Chondrocyte (in vitro differentiated cells): ENCODE measurements around the gene COPB1. TPM values are rescaled to one million over a fixed set of nuclear protein-coding genes. Genes with fewer than 3 reads are reported as not detected.
A peak's percentile ranks its signal among the peaks of the same experiment; 100 is the strongest.

Experiments
- DNase-seq: peaks from one replicate; pipeline ENCODE4 v3.0.0; 2021; ENCODE audit warnings: mixed read lengths, low spot score
- H3K27ac Mint-ChIP-seq: one replicate; pipeline ENCODE4 v1.8.0; 2021; ENCODE audit warnings: mild to moderate bottlenecking, moderate library complexity, mixed read lengths; ENCODE audit not compliant: unreplicated experiment
- H3K27me3 Mint-ChIP-seq: 2 replicates; pipeline ENCODE4 v1.8.0; 2021; ENCODE audit warnings: low read depth, mixed read lengths
- H3K36me3 Mint-ChIP-seq: 2 replicates; pipeline ENCODE4 v1.8.0; 2021; ENCODE audit warnings: low read depth, mixed read lengths
- H3K4me1 Mint-ChIP-seq: 2 replicates; pipeline ENCODE4 v1.8.0; 2021; ENCODE audit warnings: low read depth, mild to moderate bottlenecking, mixed read lengths
- H3K4me3 Mint-ChIP-seq: one replicate; pipeline ENCODE4 v1.8.0; 2021; ENCODE audit warnings: mild to moderate bottlenecking, moderate library complexity, mixed read lengths; ENCODE audit not compliant: unreplicated experiment
- H3K9me3 Mint-ChIP-seq: 2 replicates; pipeline ENCODE4 v1.8.0; 2021; ENCODE audit warnings: low read depth, mixed read lengths
- CTCF ChIP-seq: fragments of 200-600 bp; sonication (generic); IDR thresholded peaks from 2 replicates; pipeline ENCODE4 v1.5.0; 2021; ENCODE audit warnings: antibody characterized with exemption, mild to moderate bottlenecking, moderate library complexity
- total RNA-seq: library from RNA; stranded (reverse); gene quantifications from 3 replicates; pipeline ENCODE4 v1.2.1, GENCODE V29; 2021

COPB1 gene
- total RNA-seq, 1 donor from 2014 or later: 168 TPM

GRCh38 chr11:14480716-14481115 is 18.9 kb downstream of the COPB1 start:
- TF ChIP-seq CTCF: no peak
- peaks cover 23% of the 10 kb centered on the region for H3K4me1 Mint-ChIP-seq
- no peak for DNase-seq
- peaks cover 45% of the 10 kb centered on the region for H3K36me3 Mint-ChIP-seq
- H3K9me3 Mint-ChIP-seq: no peaks in the 10 kb centered on the region
- H3K27me3 Mint-ChIP-seq: no peaks in the 10 kb centered on the region
- H3K27ac Mint-ChIP-seq: peak overlapping the region; percentile 77
- H3K4me3 Mint-ChIP-seq: no peak overlapping the region

GRCh38 chr11:14471127-14471526 is 28.5 kb downstream of the COPB1 start:
- Mint-ChIP-seq H3K4me3 (no peak overlapping the region), H3K4me1 (peaks cover 27% of the 10 kb centered on the region), H3K9me3 (no peaks in the 10 kb centered on the region), H3K27me3 (no peaks in the 10 kb centered on the region), H3K36me3 (peaks cover 59% of the 10 kb centered on the region), H3K27ac (peak overlapping the region; percentile 69)
- TF ChIP-seq CTCF: no peak
- DNase-seq: no peak

- no peak for TF ChIP-seq CTCF
- H3K9me3 Mint-ChIP-seq: no peaks in the 10 kb centered on the region
- H3K4me1 Mint-ChIP-seq: peaks cover 8% of the 10 kb centered on the region
- no peak overlapping the region for H3K4me3 Mint-ChIP-seq
- H3K27ac Mint-ChIP-seq: no peak overlapping the region
- peaks cover 28% of the 10 kb centered on the region for H3K36me3 Mint-ChIP-seq
- H3K27me3 Mint-ChIP-seq: no peaks in the 10 kb centered on the region
- no peak for DNase-seq
Measured at GRCh38 chr11:14463623-14464022, 36.0 kb downstream of the COPB1 start.

GRCh38 chr11:14460147-14460546 is 39.5 kb downstream of the COPB1 start:
- Mint-ChIP-seq H3K4me1 (peaks cover 16% of the 10 kb centered on the region), H3K36me3 (peaks cover 28% of the 10 kb centered on the region), H3K27ac (no peak overlapping the region), H3K9me3 (no peaks in the 10 kb centered on the region), H3K27me3 (no peaks in the 10 kb centered on the region), H3K4me3 (no peak overlapping the region)
- no peak for DNase-seq
- TF ChIP-seq CTCF: no peak

- H3K36me3 Mint-ChIP-seq: peaks cover 29% of the 10 kb centered on the region
- H3K4me1 Mint-ChIP-seq: peaks cover 11% of the 10 kb centered on the region
- no peak for TF ChIP-seq CTCF
- no peak overlapping the region for H3K4me3 Mint-ChIP-seq
- DNase-seq: no peak
- no peaks in the 10 kb centered on the region for H3K27me3 Mint-ChIP-seq
- no peak overlapping the region for H3K27ac Mint-ChIP-seq
- no peaks in the 10 kb centered on the region for H3K9me3 Mint-ChIP-seq
Measured at GRCh38 chr11:14458377-14458776, 41.2 kb downstream of the COPB1 start.
